Gastroesophageal sphincter (tissue), 4 donors: ENCODE measurements around the gene DTD2. TPM values are rescaled to one million over a fixed set of nuclear protein-coding genes. Genes with fewer than 3 reads are reported as not detected.

Experiments used
- ATAC-seq: fragments of 150-250 bp; one replicate; pipeline ENCODE4 v1.9.1; 2016; ENCODE audit warnings: mild to moderate bottlenecking, moderate library complexity
- H3K27ac ChIP-seq, 4 donors: fragments of 200-600 bp; sonication (generic) in 3 of 4; 1 replicate in 3 of 4; 2 replicates in 1 of 4; pipeline ENCODE4 v1.5.1; 2016 to 2019
- H3K27me3 ChIP-seq: fragments of 200-600 bp; sonication (generic); one replicate; pipeline ENCODE4 v1.5.1; 2019
- H3K36me3 ChIP-seq, 2 donors: fragments of 200-600 bp; sonication (generic); one replicate each; pipeline ENCODE4 v1.5.1; 2019; ENCODE audit warnings: control low read depth in 1 of 2
- H3K4me1 ChIP-seq, 3 donors: fragments of 200-600 bp; sonication (generic); 1 replicate in 2 of 3; 2 replicates in 1 of 3; pipeline ENCODE4 v1.5.1; 2016 to 2019; ENCODE audit warnings: control low read depth in 2 of 3
- H3K4me3 ChIP-seq, 2 donors: fragments of 200-600 bp; sonication (generic); one replicate each; pipeline ENCODE4 v1.5.1; 2019; ENCODE audit warnings: mild to moderate bottlenecking in 1 of 2, moderate library complexity in 1 of 2
- H3K9me3 ChIP-seq, 3 donors: fragments of 200-600 bp; sonication (generic); one replicate each; pipeline ENCODE4 v1.5.1; 2017 to 2019; ENCODE audit warnings: control low read depth in 2 of 3
- CTCF ChIP-seq, 4 experiments: fragments of 200-600 bp in 2 of 4; fragments of 450-650 bp in 2 of 4; sonication (generic) in 1 of 4; IDR thresholded peaks; one replicate each; pipeline ENCODE4 v1.5.1; 2017 to 2019; ENCODE audit warnings: antibody characterized with exemption in 4 of 4, mild to moderate bottlenecking in 2 of 4, moderate library complexity in 2 of 4
- EP300 ChIP-seq: sonication (generic); formaldehyde crosslinking; IDR thresholded peaks from one replicate; pipeline ENCODE4 v1.6.1; 2017; ENCODE audit warnings: antibody characterized with exemption, mild to moderate bottlenecking
- POLR2A ChIP-seq, 2 donors: fragments of 450-650 bp; IDR thresholded peaks; one replicate each; pipeline ENCODE4 v1.6.1; 2017; ENCODE audit warnings: antibody characterized with exemption in 2 of 2, mild to moderate bottlenecking in 2 of 2, moderate library complexity in 1 of 2
- POLR2AphosphoS5 ChIP-seq: sonication (generic); formaldehyde crosslinking; IDR thresholded peaks from one replicate; pipeline ENCODE4 v1.6.1; 2017; ENCODE audit warnings: antibody characterized with exemption
- WGBS, 2 donors: methylation state at CpG; one replicate each; pipeline ENCODE4 v1.1.5; 2018; ENCODE audit warnings: low coverage in 1 of 2; 5-methylcytosine and 5-hydroxymethylcytosine counted together
- total RNA-seq, 4 donors: library from RNA; depleted of rRNA; stranded (reverse); fragments of >200 nt; gene quantifications; one replicate each; pipeline ENCODE4 v1.1.0, GENCODE V29; 2016

Gene DTD2
- total RNA-seq, 4 donors from 2014 or later: 21.3 to 31.1 (median 28.1) TPM

GRCh38 chr14:31400031-31400638 lies 57.2 kb downstream of the DTD2 start:
- 86 to 88% methylated on average over 5 of the region's 5 CpGs for WGBS, 2 donors

More at GRCh38 chr14:31400031-31400638, 57.2 kb downstream of the DTD2 start:
- Histone ChIP-seq H3K9me3 (no peaks in the 10 kb centered on the region), H3K27me3 (no peaks in the 10 kb centered on the region), H3K36me3 (peaks cover under 1 to 54% of the 10 kb centered on the region in 2 donors), H3K27ac (no peak overlapping the region), H3K4me1 (no peaks in the 10 kb centered on the region), H3K4me3 (no peak overlapping the region)
- no peak for TF ChIP-seq POLR2A (IDR thresholded peaks at IDR 0.05)
- no peak for TF ChIP-seq EP300
- no peak for TF ChIP-seq POLR2AphosphoS5
- TF ChIP-seq CTCF (IDR thresholded peaks at IDR 0.05): no peak
- ATAC-seq: no peak

Other genes starting within 250 kb of the DTD2 start
- gene HECTD1, start 249.7 kb downstream of the DTD2 start, total RNA-seq: 100 to 1,000 TPM; 185 to 287 (median 208) TPM
- gene HEATR5A, start 37.0 kb downstream of the DTD2 start, total RNA-seq: 10 to 100 TPM; 33.8 to 39.9 (median 35.5) TPM
- gene GPR33, start 30.5 kb upstream of the DTD2 start, total RNA-seq: not detected
- 10 to 100 TPM in 3 of 4 donors, 1 to 10 TPM in 1; 8.1 to 24.3 (median 14.5) TPM for gene NUBPL, start 103.9 kb upstream of the DTD2 start, total RNA-seq